ENCODE data around the gene GPX3. TPM values are rescaled to one million over a fixed set of nuclear protein-coding genes. Genes with fewer than 3 reads are reported as not detected.

Gene GPX3
- total and polyA plus RNA-seq, 9 of the 15 experiments (the other 6 are each of a cell fraction or from before 2014, with no cell fraction given), result 0.25 to 0.86 TPM; not detected in 7

- no peak for TF ChIP-seq ARNT (IDR thresholded peaks at IDR 0.05)
These were observed 45.2 kb downstream of the GPX3 start (continued) for GRCh38 chr5:151065609-151066008.

GRCh38 chr5:151066920-151067319 is 46.5 kb downstream of the GPX3 start:
- ChIA-PET POLR2A (no interaction called here), CTCF (ENCODE audit: low intra/inter-chr PET ratio) (no interaction called here)
- no peak overlapping the region for H3K4me3 ChIP-seq
- peaks cover 42% of the 10 kb centered on the region; the same call in 2 of the 3 replicates for H3K79me2 ChIP-seq (ENCODE audit: control insufficient read depth, insufficient read depth, low read length)
- H3K9ac ChIP-seq (ENCODE audit: insufficient read depth in 1 of 2, low read depth in 2 of 2, low read length in 2 of 2), result peak overlapping the region in 1 of 2 experiments; percentile 12; a peak in 1 of 4 replicates
- no peak for TF ChIP-seq WHSC1 (IDR thresholded peaks at IDR 0.05; ENCODE audit: low read length)
- no peak for TF ChIP-seq TARDBP (IDR thresholded peaks at IDR 0.05)
- TF ChIP-seq FOXK1 (CRISPR knock-in tag; IDR thresholded peaks at IDR 0.05; ENCODE audit: borderline replicate concordance), result no peak
- no peak for TF ChIP-seq ZNF143 (CRISPR knock-in tag; IDR thresholded peaks at IDR 0.05)
- TF ChIP-seq THAP7 (CRISPR knock-in tag; IDR thresholded peaks at IDR 0.05), result no peak
- no peak for TF ChIP-seq ZNF253 (CRISPR knock-in tag; conservative IDR thresholded peaks at IDR 0.05)
- H3K9me3 ChIP-seq (replicated peaks; ENCODE audit: control insufficient read depth, insufficient read depth, low read depth, low read length), result no peaks in the 10 kb centered on the region
- 29% methylated on average over 6 of the region's 6 CpGs for WGBS (ENCODE audit: insufficient coverage, low coverage, missing lambda C conversion rate)
- peaks cover 55% of the 10 kb centered on the region for H4K20me1 ChIP-seq (replicated peaks; ENCODE audit: control insufficient read depth, insufficient read depth, low read length)
- intact Hi-C loops (cut with micrococcal nuclease) (no loop called here), in situ Hi-C loops (cut with MboI) (no loop called here)
- no peak overlapping the region for H3K4me2 ChIP-seq (ENCODE audit: insufficient read depth, low read length)
- BruUV-seq (replicated peaks), result no TSS peak
- H3K27me3 ChIP-seq (ENCODE audit: control insufficient read depth in 2 of 2, insufficient read depth in 2 of 2, low read length in 2 of 2), result no peaks in the 10 kb centered on the region; a peak in 1 of 5 replicates
- DNase-seq (ENCODE audit: extremely low read depth in 1 of 4, low spot score in 3 of 4) (no peak), FAIRE-seq (no peak), ATAC-seq (no peak)
- no peak overlapping the region for H3K27ac ChIP-seq (ENCODE audit: extremely low read depth, low read depth, low read length)
- H3K4me1 ChIP-seq (replicated peaks in 1 of 2; ENCODE audit: control insufficient read depth in 2 of 2, insufficient read depth in 2 of 2, low read length in 2 of 2), result peaks cover 11 to 20% of the 10 kb centered on the region in 2 experiments
- peaks cover 39% of the 10 kb centered on the region for H3K36me3 ChIP-seq (ENCODE audit: control insufficient read depth, insufficient read depth, low read length)
- H3K9me1 ChIP-seq (ENCODE audit: control insufficient read depth, insufficient read depth, low read length), result peaks cover 20% of the 10 kb centered on the region
- no peak overlapping the region for H2AFZ ChIP-seq (ENCODE audit: low read depth, low read length)

Data from K562 (cell line).